Measurements from ENCODE around the gene PKNOX1. TPM values are rescaled to one million over a fixed set of nuclear protein-coding genes. Genes with fewer than 3 reads are reported as not detected.
"Not testable (repeated sequence)": the region's sequence is repeated elsewhere in the genome, so short reads cannot be mapped to it uniquely, and the experiment has no call there.

PKNOX1 gene
- total RNA-seq, 4 donors from 2014 or later: 7.7 to 19.6 (median 9.5) TPM

DNA sequence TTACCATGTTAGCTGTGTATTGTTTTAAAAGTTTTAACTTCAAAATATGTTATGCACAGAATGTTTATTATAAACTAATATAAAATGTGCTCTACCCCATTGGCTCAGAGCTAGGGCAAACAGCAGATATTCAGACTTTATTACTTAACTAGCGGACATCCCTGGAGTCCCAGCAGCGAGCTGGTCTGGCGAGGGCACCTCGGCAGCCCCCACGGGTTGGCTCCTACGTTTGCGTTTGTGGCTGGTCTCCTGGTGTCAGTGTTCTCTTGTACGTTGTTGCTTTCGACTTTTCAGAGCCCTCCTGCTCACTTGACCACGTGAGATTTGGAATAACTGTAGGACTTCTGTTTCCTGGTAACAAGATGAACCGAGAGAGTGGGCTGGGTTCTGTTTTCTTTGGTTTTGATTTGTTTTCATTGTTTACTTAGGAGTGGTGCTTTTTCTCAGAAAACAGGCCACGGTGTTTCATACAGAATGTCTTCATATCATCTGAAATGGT is 56.8 kb downstream of the PKNOX1 start:
- intact Hi-C loops (cut with DNase I): no loop called here
- no peak for DNase-seq
- WGBS, 2 donors: 91 to 93% methylated on average over 11 to 12 of the region's 12 CpGs
- Histone ChIP-seq H3K9me3 (no peaks in the 10 kb centered on the region), H3K27ac (no peak overlapping the region), H3K4me1 (no peaks in the 10 kb centered on the region), H3K27me3 (no peaks in the 10 kb centered on the region), H3K4me3 (no peak overlapping the region), H3K36me3 (peaks cover 0 to 84% (median 4%) of the 10 kb centered on the region in 3 donors)
- TF ChIP-seq POLR2A (IDR thresholded peaks at IDR 0.05) (no peak), CTCF (IDR thresholded peaks at IDR 0.05) (no peak)

DNA sequence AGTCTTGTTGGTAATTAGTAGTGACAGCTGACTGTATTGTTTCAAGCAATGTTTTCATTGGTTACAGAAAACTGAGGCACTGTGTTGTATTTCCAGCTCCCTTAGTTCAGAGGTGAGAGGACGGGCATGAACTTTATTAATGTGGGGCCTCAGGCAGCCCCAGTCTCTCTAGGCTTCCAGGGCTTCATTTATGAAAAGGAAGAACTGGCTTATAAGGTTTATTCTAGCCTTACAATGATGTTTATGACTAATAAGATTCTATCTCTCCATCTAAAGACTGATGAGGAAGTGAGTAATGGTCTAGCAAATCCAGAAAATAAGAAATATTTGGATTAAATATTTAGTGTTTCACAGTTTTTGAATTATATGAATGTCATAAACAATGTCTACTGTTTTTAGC is 59.7 kb downstream of the PKNOX1 start:
- intact Hi-C loops (cut with DNase I): no loop called here
- Histone ChIP-seq H3K4me1 (no peaks in the 10 kb centered on the region), H3K9me3 (no peaks in the 10 kb centered on the region), H3K4me3 (no peak overlapping the region), H3K27ac (no peak overlapping the region), H3K36me3 (peaks cover 0 to 55% (median 0%) of the 10 kb centered on the region in 3 donors), H3K27me3 (no peaks in the 10 kb centered on the region)
- 75 to 93% methylated on average over 1 of the region's 1 CpG for WGBS, 2 donors
- no peak for TF ChIP-seq POLR2A (IDR thresholded peaks at IDR 0.05)
- no peak for TF ChIP-seq CTCF (IDR thresholded peaks at IDR 0.05)
- no peak for DNase-seq

- Histone ChIP-seq H3K4me3 (no peak overlapping the region), H3K27me3 (no peaks in the 10 kb centered on the region), H3K36me3 (peaks cover 0 to 47% (median 0%) of the 10 kb centered on the region in 3 donors), H3K9me3 (no peaks in the 10 kb centered on the region), H3K4me1 (no peaks in the 10 kb centered on the region), H3K27ac (no peak overlapping the region)
- DNase-seq: no peak
- WGBS, 2 donors: 66 to 69% methylated on average over 5 of the region's 5 CpGs
- intact Hi-C loops (cut with DNase I): no loop called here
- TF ChIP-seq POLR2A (IDR thresholded peaks at IDR 0.05) (no peak), CTCF (IDR thresholded peaks at IDR 0.05) (no peak)
These were observed 60.5 kb downstream of the PKNOX1 start for GRCh38 chr21:43034826-43035225.

DNA sequence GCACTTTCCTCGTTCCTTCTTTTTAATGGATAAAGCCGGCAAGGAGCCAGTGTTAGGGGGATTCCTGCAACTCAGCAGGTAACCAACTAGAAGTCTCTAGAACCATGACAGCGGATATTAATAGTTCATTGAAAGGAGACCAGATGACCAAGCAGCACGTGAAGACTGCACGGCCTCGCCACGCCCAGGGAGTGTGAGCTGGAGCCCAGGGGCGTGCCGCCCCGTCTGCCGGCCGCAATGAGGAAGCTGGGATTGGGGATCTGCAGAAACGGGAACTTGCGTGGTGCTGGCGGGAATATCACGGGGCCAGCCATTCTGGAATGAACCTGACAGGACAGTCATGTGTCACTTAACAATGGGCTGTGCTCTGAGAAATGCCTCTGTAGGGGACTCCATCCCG is 62.5 kb downstream of the PKNOX1 start:
- WGBS, 2 donors: no CpG with 5 or more reads among the region's 17 CpGs
- H3K27me3 ChIP-seq; intact Hi-C loops (cut with DNase I); H3K9me3 ChIP-seq; DNase-seq; H3K4me1 ChIP-seq; H3K4me3 ChIP-seq; H3K27ac ChIP-seq: not testable (repeated sequence)
- H3K36me3 ChIP-seq: peaks cover 0 to 27% (median 0%) of the 10 kb centered on the region in 3 donors

GRCh38 chr21:43037918-43038658 is 63.7 kb downstream of the PKNOX1 start:
- intact Hi-C loops (cut with DNase I); H3K27me3 ChIP-seq; H3K27ac ChIP-seq; H3K4me1 ChIP-seq; DNase-seq; H3K4me3 ChIP-seq; H3K9me3 ChIP-seq: not testable (repeated sequence)
- WGBS, 2 donors: no CpG with 5 or more reads among the region's 19 CpGs
- H3K36me3 ChIP-seq: peaks cover 0 to 15% (median 0%) of the 10 kb centered on the region in 3 donors

DNA sequence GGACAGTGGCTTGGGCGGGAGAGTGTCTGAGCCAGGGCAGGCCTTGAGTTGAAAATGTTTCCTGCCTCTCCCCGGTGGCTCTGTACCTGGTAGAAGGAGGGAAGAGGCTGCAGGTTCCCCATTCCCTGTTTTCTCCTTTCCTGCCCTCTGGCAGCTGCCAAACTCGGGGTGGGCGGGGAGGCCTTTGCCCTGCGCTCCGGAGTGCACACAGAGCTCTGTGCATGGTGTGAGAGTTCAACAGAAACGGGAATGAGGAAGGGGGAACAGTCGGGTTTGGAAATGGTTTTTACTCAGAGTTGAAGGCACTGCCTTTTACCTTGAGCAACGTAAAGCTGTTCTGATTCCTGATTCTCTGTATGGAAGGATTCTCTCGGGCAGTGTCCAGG is 64.3 kb downstream of the PKNOX1 start:
- not testable (repeated sequence) for H3K27ac ChIP-seq, DNase-seq
- WGBS, 2 donors: no CpG with 5 or more reads among the region's 10 CpGs

DNA sequence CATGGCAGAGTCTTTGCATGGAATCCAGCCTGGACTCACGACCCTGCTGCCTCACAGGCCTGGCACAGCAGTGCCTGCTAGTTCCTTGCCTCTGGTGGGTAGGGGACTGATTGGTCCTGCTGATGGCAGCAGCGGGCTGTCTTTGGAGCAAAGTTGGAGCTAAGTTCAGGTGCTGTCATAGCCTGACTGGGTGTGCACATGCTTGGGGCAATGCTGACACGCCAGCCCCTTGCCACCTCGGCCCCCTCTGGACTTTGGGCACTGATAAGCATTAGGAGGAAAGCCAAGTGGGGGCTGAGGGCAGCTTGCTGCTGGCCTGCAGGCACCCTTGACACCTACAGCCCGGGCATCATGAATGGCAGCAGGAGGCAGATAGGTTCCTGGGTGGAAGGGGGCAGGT is 67.8 kb downstream of the PKNOX1 start:
- intact Hi-C loops (cut with DNase I); H3K27me3 ChIP-seq: not testable (repeated sequence)

More for the DNA sequence above, 64.3 kb downstream of the PKNOX1 start:
- H3K27me3 ChIP-seq; H3K9me3 ChIP-seq; intact Hi-C loops (cut with DNase I); H3K4me1 ChIP-seq; H3K4me3 ChIP-seq: not testable (repeated sequence)
- peaks cover 0 to 13% (median 0%) of the 10 kb centered on the region in 3 donors for H3K36me3 ChIP-seq

GRCh38 chr21:43043291-43043690 is 68.9 kb downstream of the PKNOX1 start:
- H3K9me3 ChIP-seq; DNase-seq; H3K4me1 ChIP-seq; H3K4me3 ChIP-seq; H3K27ac ChIP-seq; intact Hi-C loops (cut with DNase I); H3K27me3 ChIP-seq; H3K36me3 ChIP-seq: not testable (repeated sequence)
- 93 to 100% methylated on average over 1 to 3 of the region's 14 CpGs for WGBS, 2 donors

More for the DNA sequence above, 67.8 kb downstream of the PKNOX1 start:
- not testable (repeated sequence) for DNase-seq, H3K4me1 ChIP-seq, H3K4me3 ChIP-seq, H3K27ac ChIP-seq, H3K9me3 ChIP-seq, H3K36me3 ChIP-seq
- no CpG with 5 or more reads among the region's 5 CpGs for WGBS, 2 donors

DNA sequence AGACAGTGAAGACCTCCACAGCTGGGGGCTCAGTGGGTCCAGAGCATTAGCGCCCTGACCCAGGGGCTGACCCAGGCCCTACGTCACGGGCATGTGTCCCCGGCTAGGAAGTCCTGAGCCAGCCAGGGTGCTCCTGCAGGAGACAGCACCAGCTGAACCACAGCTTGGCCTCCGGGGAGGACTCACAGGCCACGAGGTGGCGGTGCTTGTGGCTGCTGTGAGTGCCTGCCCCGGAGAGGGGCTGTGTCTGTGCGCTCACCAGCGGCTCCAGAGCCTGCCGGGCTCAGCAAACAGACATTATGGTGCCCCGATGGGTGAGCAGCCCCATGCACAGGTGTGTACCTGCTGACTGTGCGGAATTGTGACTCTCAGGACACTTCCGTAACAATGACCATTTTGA is 70.2 kb downstream of the PKNOX1 start:
- H3K9me3 ChIP-seq; intact Hi-C loops (cut with DNase I); H3K4me3 ChIP-seq; H3K36me3 ChIP-seq; H3K27ac ChIP-seq; H3K27me3 ChIP-seq; DNase-seq; H3K4me1 ChIP-seq: not testable (repeated sequence)
- no CpG with 5 or more reads among the region's 14 CpGs for WGBS, 2 donors

DNA sequence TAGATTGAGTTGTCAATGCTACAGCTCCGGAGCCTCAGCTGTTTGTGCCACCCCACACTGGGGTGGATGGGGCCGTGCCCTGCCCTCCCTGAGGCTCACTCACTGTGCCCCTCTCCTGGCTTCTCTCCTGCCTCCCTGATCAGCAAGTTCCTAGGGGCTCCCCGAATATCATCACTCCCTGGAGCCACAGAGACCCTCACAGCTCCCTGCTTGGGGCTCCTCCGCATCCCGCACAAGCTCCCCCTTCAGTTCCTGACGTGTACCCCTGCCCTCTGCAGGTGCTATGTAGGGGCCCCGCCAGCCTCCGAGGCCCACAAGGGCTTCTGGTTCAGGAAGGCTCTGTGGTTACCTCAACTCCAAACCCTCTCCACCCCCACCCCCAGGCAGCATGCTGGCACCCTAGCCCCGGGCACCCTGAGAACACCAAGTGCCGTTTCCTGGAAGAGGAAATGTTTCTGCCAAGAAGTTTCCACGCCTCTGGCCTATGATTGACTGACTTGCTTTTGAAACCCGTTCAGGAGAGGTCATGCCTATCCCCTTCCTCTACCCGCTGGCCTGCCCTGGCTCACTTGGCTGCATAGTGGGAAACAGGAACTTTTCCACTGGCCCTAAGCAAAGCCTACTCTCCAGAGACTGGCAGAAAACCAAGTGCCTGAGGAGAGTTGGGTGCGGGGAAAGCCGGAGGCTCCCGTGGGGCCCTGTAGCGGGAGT is 71.0 kb downstream of the PKNOX1 start:
- intact Hi-C loops (cut with DNase I); H3K4me3 ChIP-seq; H3K36me3 ChIP-seq; H3K27ac ChIP-seq; DNase-seq; H3K4me1 ChIP-seq; H3K27me3 ChIP-seq; H3K9me3 ChIP-seq: not testable (repeated sequence)
- 40% methylated on average over 2 of the region's 17 CpGs; no CpG with 5 or more reads in 1 of the 2 donors for WGBS, 2 donors

Measured in esophagus squamous epithelium (tissue), 5 donors.